H1 (cell line): ENCODE results near the gene AMBN. TPM values are rescaled to one million over a fixed set of nuclear protein-coding genes. Genes with fewer than 3 reads are reported as not detected.

Experiments used
- BACH1 ChIP-seq: IDR thresholded peaks from 2 replicates; pipeline ENCODE4 v1.6.1; 2012; ENCODE audit warnings: low read length, improper control_type of control experiment
- KDM4A ChIP-seq: IDR thresholded peaks from one replicate; pipeline ENCODE4 v1.7.1; 2012; ENCODE audit warnings: low read depth, mild to moderate bottlenecking, moderate library complexity, low read length, inconsistent platforms; ENCODE audit not compliant: severe bottlenecking
- SRF ChIP-seq: IDR thresholded peaks from 2 replicates; pipeline ENCODE4 v1.6.1; 2011; ENCODE audit warnings: mild to moderate bottlenecking, low read depth, low read length, moderate library complexity
- TEAD4 ChIP-seq: IDR thresholded peaks from 2 replicates; pipeline ENCODE4 v1.6.1; 2012; ENCODE audit warnings: low read depth, low read length, inconsistent platforms, mixed read lengths
- polyA plus RNA-seq, 7 experiments: library from polyadenylated mRNA; depleted of rRNA in 3 of 7; stranded (reverse) in 5 of 7; unstranded in 2 of 7; fragments of >200 nt in 5 of 7; fragments of 200-250 nt in 2 of 7; gene quantifications; 1 replicate in 5 of 7; 2 replicates in 1 of 7; 4 replicates in 1 of 7; pipeline versions ENCODE4 v1.2.1 to v1.2.3, GENCODE V29; 2011 to 2013; ENCODE audit warnings: missing spikeins in 2 of 7, mixed read lengths in 2 of 7
- total RNA-seq: library from RNA; stranded (reverse); fragmentation: NEBNext Ultra II Directional; extraction: Animal tissue kit (Norgen Biotek cat#: 25700); gene quantifications from 2 replicates; pipeline ENCODE4 v1.2.1, GENCODE V29; 2021
- TF ChIP-seq, protein P1 (sequence below), 3 experiments: IDR thresholded peaks; 1 replicate in 2 of 3; 2 replicates in 1 of 3; pipeline versions ENCODE4 v1.5.1 to v1.6.1; 2011; ENCODE audit warnings: low read length in 3 of 3, mild to moderate bottlenecking in 3 of 3, inconsistent platforms in 2 of 3, low read depth in 1 of 3, moderate library complexity in 1 of 3; ENCODE audit not compliant: insufficient read depth in 1 of 3; ENCODE audit errors: control extremely low read depth in 1 of 3

Gene AMBN
- total and polyA plus RNA-seq, 2 of the 8 experiments (the other 6 are each of a cell fraction or from before 2014, with no cell fraction given), result not detected

- TF ChIP-seq, protein P1, sequence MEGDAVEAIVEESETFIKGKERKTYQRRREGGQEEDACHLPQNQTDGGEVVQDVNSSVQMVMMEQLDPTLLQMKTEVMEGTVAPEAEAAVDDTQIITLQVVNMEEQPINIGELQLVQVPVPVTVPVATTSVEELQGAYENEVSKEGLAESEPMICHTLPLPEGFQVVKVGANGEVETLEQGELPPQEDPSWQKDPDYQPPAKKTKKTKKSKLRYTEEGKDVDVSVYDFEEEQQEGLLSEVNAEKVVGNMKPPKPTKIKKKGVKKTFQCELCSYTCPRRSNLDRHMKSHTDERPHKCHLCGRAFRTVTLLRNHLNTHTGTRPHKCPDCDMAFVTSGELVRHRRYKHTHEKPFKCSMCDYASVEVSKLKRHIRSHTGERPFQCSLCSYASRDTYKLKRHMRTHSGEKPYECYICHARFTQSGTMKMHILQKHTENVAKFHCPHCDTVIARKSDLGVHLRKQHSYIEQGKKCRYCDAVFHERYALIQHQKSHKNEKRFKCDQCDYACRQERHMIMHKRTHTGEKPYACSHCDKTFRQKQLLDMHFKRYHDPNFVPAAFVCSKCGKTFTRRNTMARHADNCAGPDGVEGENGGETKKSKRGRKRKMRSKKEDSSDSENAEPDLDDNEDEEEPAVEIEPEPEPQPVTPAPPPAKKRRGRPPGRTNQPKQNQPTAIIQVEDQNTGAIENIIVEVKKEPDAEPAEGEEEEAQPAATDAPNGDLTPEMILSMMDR (IDR thresholded peaks at IDR 0.05; ENCODE audit: control extremely low read depth in 1 of 3, insufficient read depth in 1 of 3, low read depth in 1 of 3, low read length in 3 of 3), result no peak
- TF ChIP-seq KDM4A (no peak), BACH1 (no peak), SRF (no peak), TEAD4 (no peak)
- TF ChIP-seq, all 59 proteins: peak for 0
Observed at GRCh38 chr4:70564033-70564432, 28.0 kb upstream of the AMBN start (continued).
